ENCODE results near the gene GRM8. TPM values are rescaled to one million over a fixed set of nuclear protein-coding genes. Genes with fewer than 3 reads are reported as not detected.

GRM8 gene
- total RNA-seq, 2 experiments from 2014 or later = not detected

DNA sequence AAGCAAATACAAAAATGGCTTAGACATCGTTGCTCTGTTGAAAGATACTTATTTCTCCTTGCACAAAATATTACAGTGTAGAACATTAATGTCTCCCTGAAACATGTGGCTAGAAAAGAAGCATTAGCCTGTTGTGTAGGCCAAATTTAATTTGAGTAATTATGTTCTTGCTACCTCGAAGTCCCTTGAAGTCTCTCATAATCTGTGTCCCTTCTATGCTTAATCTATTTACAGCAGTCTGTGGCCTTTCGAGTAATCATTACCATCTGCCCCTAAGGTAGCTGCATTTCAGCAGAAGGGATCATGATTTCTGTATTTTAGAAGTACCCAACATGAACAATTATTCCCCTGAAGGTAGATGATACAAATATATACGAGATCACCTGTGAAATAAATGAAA lies 615.2 kb downstream of the GRM8 start:
- no peaks in the 10 kb centered on the region for H3K27me3 Mint-ChIP-seq (ENCODE audit: low read depth)
- H3K27ac Mint-ChIP-seq = no peak overlapping the region
- no peaks in the 10 kb centered on the region for H3K4me1 Mint-ChIP-seq (ENCODE audit: low read depth)
- H3K4me3 Mint-ChIP-seq = no peak overlapping the region
- H3K9me3 Mint-ChIP-seq = no peaks in the 10 kb centered on the region
- intact Hi-C loops (cut with micrococcal nuclease) = no loop called here
- no peak for DNase-seq
- H3K36me3 Mint-ChIP-seq (ENCODE audit: low read depth) = no peaks in the 10 kb centered on the region
- CTCF ChIA-PET = no interaction called here

GRCh38 chr7:126635545-126635944 lies 617.2 kb downstream of the GRM8 start:
- Mint-ChIP-seq H3K4me1 (ENCODE audit: low read depth) (no peaks in the 10 kb centered on the region), H3K36me3 (ENCODE audit: low read depth) (no peaks in the 10 kb centered on the region)

DNA sequence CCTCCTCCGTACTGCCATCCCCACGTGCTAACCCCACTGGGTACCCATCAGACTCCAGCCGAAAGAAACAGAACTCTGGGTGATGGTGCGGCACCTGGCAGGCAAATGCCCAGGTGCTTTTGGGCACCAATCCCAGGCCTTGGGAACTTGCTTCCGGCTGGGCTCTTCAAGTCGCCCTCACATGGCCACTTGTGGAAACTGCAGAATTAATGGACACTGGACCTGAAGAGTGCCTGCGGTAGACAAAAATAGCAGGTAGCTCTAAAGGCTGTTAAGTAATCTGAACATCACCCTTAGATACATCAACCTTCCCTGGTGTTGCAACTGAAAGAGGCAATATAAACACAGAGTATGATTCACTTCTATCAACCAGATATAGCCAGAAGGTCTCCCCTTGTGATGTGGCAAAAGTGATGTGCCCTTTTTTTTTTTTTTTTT lies 644.4 kb downstream of the GRM8 start:
- intact Hi-C loops (cut with micrococcal nuclease) = no loop called here
- H3K27me3 Mint-ChIP-seq (ENCODE audit: low read depth) = no peaks in the 10 kb centered on the region
- CTCF ChIA-PET = interaction anchor here (0.7 kb wide), 1 partner anchor 46 kb away, joined by 3 read pairs; no protein-coding TSS in a partner anchor
- H3K9me3 Mint-ChIP-seq = no peaks in the 10 kb centered on the region
- no peak for DNase-seq
- no peak overlapping the region for H3K4me3 Mint-ChIP-seq
- no peak overlapping the region for H3K27ac Mint-ChIP-seq
- H3K36me3 Mint-ChIP-seq (ENCODE audit: low read depth) = no peaks in the 10 kb centered on the region
- H3K4me1 Mint-ChIP-seq (ENCODE audit: low read depth) = no peaks in the 10 kb centered on the region

More at GRCh38 chr7:126635545-126635944, 617.2 kb downstream of the GRM8 start:
- intact Hi-C loops (cut with micrococcal nuclease) = no loop called here
- no peak for DNase-seq
- CTCF ChIA-PET = interaction anchor here (0.6 kb wide), 1 partner anchor 1924 kb away, joined by 3 read pairs; no protein-coding TSS in a partner anchor
- Mint-ChIP-seq H3K9me3 (peaks cover 2% of the 10 kb centered on the region), H3K27me3 (ENCODE audit: low read depth) (no peaks in the 10 kb centered on the region), H3K27ac (no peak overlapping the region), H3K4me3 (no peak overlapping the region)

DNA sequence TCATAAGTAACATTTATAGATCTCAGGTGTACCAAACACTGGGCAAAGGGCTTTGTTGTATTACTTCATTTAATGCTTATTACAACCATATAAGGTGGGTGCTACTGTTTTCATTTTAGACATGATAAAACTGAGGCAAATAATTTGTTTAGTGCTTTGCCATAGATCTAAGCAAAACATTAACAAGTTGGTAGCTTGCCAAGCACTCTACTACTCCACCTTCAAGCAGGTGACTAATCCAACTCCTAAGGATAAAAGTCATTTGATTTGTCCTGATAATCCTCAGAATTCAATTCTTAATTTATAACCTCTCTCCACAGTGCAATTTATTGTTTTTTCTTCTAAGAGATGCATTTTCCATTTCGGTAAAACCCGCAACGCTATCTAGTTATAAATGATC lies 646.4 kb downstream of the GRM8 start:
- intact Hi-C loops (cut with micrococcal nuclease) = no loop called here
- Mint-ChIP-seq H3K9me3 (no peaks in the 10 kb centered on the region), H3K36me3 (ENCODE audit: low read depth) (no peaks in the 10 kb centered on the region), H3K4me1 (ENCODE audit: low read depth) (no peaks in the 10 kb centered on the region), H3K27ac (no peak overlapping the region), H3K27me3 (ENCODE audit: low read depth) (no peaks in the 10 kb centered on the region), H3K4me3 (no peak overlapping the region)
- no peak for DNase-seq
- CTCF ChIA-PET = no interaction called here

DNA sequence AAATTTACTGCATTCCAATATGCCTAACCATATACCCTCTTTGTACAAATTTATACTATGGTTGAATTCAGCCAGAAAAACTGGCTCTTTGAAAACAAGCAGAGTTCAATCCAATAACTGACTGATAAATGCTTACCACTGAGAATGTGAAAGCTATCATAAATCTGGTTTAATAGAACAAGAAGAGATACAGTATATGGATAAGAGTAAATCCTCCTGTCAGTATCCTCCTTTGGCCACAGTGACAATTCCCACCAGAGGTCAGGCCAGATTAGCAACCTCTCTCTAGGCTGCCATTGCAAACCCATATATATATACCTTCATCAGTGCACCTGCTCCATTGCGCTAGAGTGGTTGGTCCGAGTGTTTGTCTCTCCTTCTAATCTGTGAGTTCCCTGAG lies 647.2 kb downstream of the GRM8 start:
- intact Hi-C loops (cut with micrococcal nuclease) = no loop called here

DNA sequence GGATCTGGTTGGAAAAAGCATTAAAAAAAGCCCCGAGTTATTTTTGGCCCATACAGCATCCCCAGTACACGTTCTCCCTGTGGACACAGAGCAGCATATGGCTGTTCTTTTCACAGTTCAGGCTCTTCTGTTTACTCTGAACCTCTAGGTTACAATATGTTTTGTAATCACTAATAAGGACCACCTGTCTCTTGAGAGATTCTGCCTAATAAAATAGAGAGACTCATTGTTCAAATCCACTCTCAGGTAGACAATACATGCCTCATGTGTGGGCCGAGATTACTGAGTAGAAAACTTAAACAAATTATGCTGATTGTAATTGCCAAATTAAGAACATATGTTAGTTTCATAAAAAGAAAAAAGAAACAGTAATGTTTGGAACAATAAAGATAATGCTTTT lies 647.7 kb downstream of the GRM8 start:
- no peaks in the 10 kb centered on the region for H3K9me3 Mint-ChIP-seq
- H3K27me3 Mint-ChIP-seq (ENCODE audit: low read depth) = no peaks in the 10 kb centered on the region
- H3K36me3 Mint-ChIP-seq (ENCODE audit: low read depth) = no peaks in the 10 kb centered on the region
- intact Hi-C loops (cut with micrococcal nuclease) = no loop called here
- no peak overlapping the region for H3K27ac Mint-ChIP-seq
- no peaks in the 10 kb centered on the region for H3K4me1 Mint-ChIP-seq (ENCODE audit: low read depth)
- no peak for DNase-seq
- CTCF ChIA-PET = no interaction called here
- no peak overlapping the region for H3K4me3 Mint-ChIP-seq

More for the DNA sequence above, 647.2 kb downstream of the GRM8 start:
- CTCF ChIA-PET = no interaction called here
- Mint-ChIP-seq H3K4me3 (no peak overlapping the region), H3K4me1 (ENCODE audit: low read depth) (no peaks in the 10 kb centered on the region), H3K27ac (no peak overlapping the region), H3K27me3 (ENCODE audit: low read depth) (no peaks in the 10 kb centered on the region), H3K9me3 (no peaks in the 10 kb centered on the region), H3K36me3 (ENCODE audit: low read depth) (no peaks in the 10 kb centered on the region)
- no peak for DNase-seq

DNA sequence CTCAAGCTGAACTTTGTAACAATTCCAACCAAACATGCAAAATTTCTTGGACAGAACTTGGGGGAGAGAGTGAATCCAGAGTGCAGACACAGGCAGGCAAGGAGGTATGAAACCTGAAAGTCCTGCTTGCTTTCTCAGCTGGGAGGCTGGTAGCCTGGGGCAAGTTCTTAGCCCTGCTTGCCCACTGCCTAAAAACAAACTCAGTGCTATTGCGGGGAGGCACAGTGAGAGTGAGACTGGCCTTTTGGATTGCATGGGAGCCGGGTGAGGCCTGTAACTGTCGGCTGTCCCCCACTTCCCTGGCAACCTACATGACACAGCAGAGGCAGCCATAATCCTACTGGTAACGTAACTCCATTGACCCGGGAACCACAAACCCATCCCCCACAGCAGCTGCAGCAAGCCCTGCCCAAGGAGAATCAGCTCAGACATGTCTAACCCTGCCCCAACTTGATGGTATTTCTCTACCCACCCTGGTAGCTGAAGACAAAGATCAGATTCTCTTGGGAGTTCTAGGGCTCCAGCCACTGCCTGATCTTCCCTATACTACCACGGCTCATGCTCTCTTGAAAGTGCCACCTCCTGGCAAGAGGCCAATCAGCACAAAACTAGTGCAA lies 663.6 kb downstream of the GRM8 start:
- no peaks in the 10 kb centered on the region for H3K27me3 Mint-ChIP-seq (ENCODE audit: low read depth)
- intact Hi-C loops (cut with micrococcal nuclease) = no loop called here
- no peaks in the 10 kb centered on the region for H3K4me1 Mint-ChIP-seq (ENCODE audit: low read depth)
- no peaks in the 10 kb centered on the region for H3K36me3 Mint-ChIP-seq (ENCODE audit: low read depth)
- no peak for DNase-seq
- no peak overlapping the region for H3K27ac Mint-ChIP-seq
- CTCF ChIA-PET = no interaction called here
- no peak overlapping the region for H3K4me3 Mint-ChIP-seq
- H3K9me3 Mint-ChIP-seq = peaks cover 11% of the 10 kb centered on the region

- Mint-ChIP-seq H3K4me3 (no peak overlapping the region), H3K27ac (no peak overlapping the region), H3K9me3 (peaks cover 3% of the 10 kb centered on the region), H3K27me3 (ENCODE audit: low read depth) (no peaks in the 10 kb centered on the region), H3K4me1 (ENCODE audit: low read depth) (no peaks in the 10 kb centered on the region), H3K36me3 (ENCODE audit: low read depth) (no peaks in the 10 kb centered on the region)
- intact Hi-C loops (cut with micrococcal nuclease) = no loop called here
- CTCF ChIA-PET = no interaction called here
- no peak for DNase-seq
These were observed 674.4 kb downstream of the GRM8 start for GRCh38 chr7:126578338-126578737.

- no peaks in the 10 kb centered on the region for H3K27me3 Mint-ChIP-seq (ENCODE audit: low read depth)
- H3K4me1 Mint-ChIP-seq (ENCODE audit: low read depth) = no peaks in the 10 kb centered on the region
- H3K27ac Mint-ChIP-seq = no peak overlapping the region
- H3K9me3 Mint-ChIP-seq = peaks cover 3% of the 10 kb centered on the region
- H3K36me3 Mint-ChIP-seq (ENCODE audit: low read depth) = no peaks in the 10 kb centered on the region
- DNase-seq = no peak
- CTCF ChIA-PET = no interaction called here
- no peak overlapping the region for H3K4me3 Mint-ChIP-seq
- intact Hi-C loops (cut with micrococcal nuclease) = no loop called here
These were observed 678.2 kb downstream of the GRM8 start for GRCh38 chr7:126574276-126575250.

GRCh38 chr7:126570845-126571244 lies 681.9 kb downstream of the GRM8 start:
- no peaks in the 10 kb centered on the region for H3K27me3 Mint-ChIP-seq (ENCODE audit: low read depth)
- CTCF ChIA-PET = no interaction called here

DNA sequence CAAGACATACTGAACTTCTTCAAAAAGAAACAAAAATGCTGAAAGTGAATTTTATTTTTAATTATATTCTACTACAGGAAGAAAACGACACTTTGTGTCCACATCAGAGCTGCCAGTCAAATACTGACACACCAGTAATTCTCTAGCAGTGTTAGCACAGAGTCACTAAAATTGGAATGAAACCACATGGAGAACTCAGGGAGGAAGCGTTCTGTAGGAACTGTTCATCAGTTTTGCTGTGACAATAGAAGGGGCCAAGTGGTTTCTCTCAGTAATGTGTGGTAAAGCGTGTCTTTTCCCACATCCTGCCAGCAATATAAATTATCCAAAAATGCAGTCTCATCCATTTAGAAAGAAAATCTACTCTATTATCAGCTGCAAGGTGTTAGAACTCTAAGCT lies 683.3 kb downstream of the GRM8 start:
- peaks cover 5% of the 10 kb centered on the region for H3K9me3 Mint-ChIP-seq
- no peaks in the 10 kb centered on the region for H3K4me1 Mint-ChIP-seq (ENCODE audit: low read depth)
- DNase-seq = no peak
- no peaks in the 10 kb centered on the region for H3K36me3 Mint-ChIP-seq (ENCODE audit: low read depth)
- intact Hi-C loops (cut with micrococcal nuclease) = no loop called here
- CTCF ChIA-PET = no interaction called here
- no peaks in the 10 kb centered on the region for H3K27me3 Mint-ChIP-seq (ENCODE audit: low read depth)
- no peak overlapping the region for H3K27ac Mint-ChIP-seq
- H3K4me3 Mint-ChIP-seq = no peak overlapping the region

More at GRCh38 chr7:126570845-126571244, 681.9 kb downstream of the GRM8 start:
- Mint-ChIP-seq H3K4me1 (ENCODE audit: low read depth) (no peaks in the 10 kb centered on the region), H3K9me3 (peaks cover 2% of the 10 kb centered on the region), H3K27ac (no peak overlapping the region), H3K4me3 (no peak overlapping the region), H3K36me3 (ENCODE audit: low read depth) (no peaks in the 10 kb centered on the region)
- no peak for DNase-seq
- intact Hi-C loops (cut with micrococcal nuclease) = no loop called here

DNA sequence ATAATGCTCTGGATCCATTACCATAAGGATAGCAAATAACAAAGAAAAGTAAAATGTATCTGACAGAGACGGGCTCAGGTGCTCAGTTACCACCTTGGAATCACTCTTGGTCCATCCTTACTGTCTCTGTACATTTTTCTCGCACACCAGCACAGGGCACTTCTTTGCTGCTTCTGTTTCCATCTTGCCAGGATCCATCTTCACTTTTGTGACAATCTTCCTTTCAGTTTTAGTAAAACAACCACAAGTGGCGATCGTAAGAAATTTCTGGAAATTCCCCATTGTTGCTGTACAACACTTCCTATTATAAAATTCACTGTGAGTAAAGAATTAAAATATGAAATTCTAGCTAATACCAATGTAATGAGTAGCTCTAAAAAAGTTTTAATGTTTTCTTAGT lies 695.5 kb downstream of the GRM8 start:
- CTCF ChIA-PET = no interaction called here
- intact Hi-C loops (cut with micrococcal nuclease) = no loop called here
- no peak overlapping the region for H3K4me3 Mint-ChIP-seq
- H3K9me3 Mint-ChIP-seq = peaks cover 2% of the 10 kb centered on the region
- H3K4me1 Mint-ChIP-seq (ENCODE audit: low read depth) = no peaks in the 10 kb centered on the region
- no peaks in the 10 kb centered on the region for H3K36me3 Mint-ChIP-seq (ENCODE audit: low read depth)
- H3K27ac Mint-ChIP-seq = no peak overlapping the region
- H3K27me3 Mint-ChIP-seq (ENCODE audit: low read depth) = no peaks in the 10 kb centered on the region
- no peak for DNase-seq

- H3K36me3 Mint-ChIP-seq (ENCODE audit: low read depth) = no peaks in the 10 kb centered on the region
- H3K4me3 Mint-ChIP-seq = no peak overlapping the region
- peaks cover 6% of the 10 kb centered on the region for H3K9me3 Mint-ChIP-seq
- intact Hi-C loops (cut with micrococcal nuclease) = no loop called here
- no peaks in the 10 kb centered on the region for H3K4me1 Mint-ChIP-seq (ENCODE audit: low read depth)
- CTCF ChIA-PET = no interaction called here
- H3K27me3 Mint-ChIP-seq (ENCODE audit: low read depth) = no peaks in the 10 kb centered on the region
- no peak for DNase-seq
- no peak overlapping the region for H3K27ac Mint-ChIP-seq
These were observed 711.3 kb downstream of the GRM8 start for GRCh38 chr7:126541406-126541805.
